HG02678 (cell line): Measurements from ENCODE around the gene JPT2.
"Not testable (repeated sequence)": the region's sequence is repeated elsewhere in the genome, so short reads cannot be mapped to it uniquely, and the experiment has no call there.

Experiments
- ATAC-seq: cut with Tn5 transposase; IDR thresholded peaks from one replicate; pipeline ENCODE4 v1.9.1; 2021; ENCODE audit warnings: mild to moderate bottlenecking, moderate library complexity; ENCODE audit not compliant: unreplicated experiment

JPT2 gene

GRCh38 chr16:1727651-1728624 lies 49.9 kb downstream of the JPT2 start:
- ATAC-seq: no peak

GRCh38 chr16:1729026-1729425 lies 50.9 kb downstream of the JPT2 start:
- ATAC-seq: no peak

- ATAC-seq: no peak
Observed at GRCh38 chr16:1729445-1729844, 51.4 kb downstream of the JPT2 start.

GRCh38 chr16:1731073-1731472 lies 53.0 kb downstream of the JPT2 start:
- no peak for ATAC-seq

- ATAC-seq: no peak
Observed at GRCh38 chr16:1731603-1732002, 53.5 kb downstream of the JPT2 start.

- no peak for ATAC-seq
Observed at GRCh38 chr16:1732071-1732470, 54.0 kb downstream of the JPT2 start.

- not testable (repeated sequence) for ATAC-seq
Observed at GRCh38 chr16:1732551-1732987, 54.5 kb downstream of the JPT2 start.

GRCh38 chr16:1734123-1734522 lies 56.0 kb downstream of the JPT2 start:
- ATAC-seq: no peak

GRCh38 chr16:1734816-1735215 lies 56.7 kb downstream of the JPT2 start:
- ATAC-seq: no peak

- ATAC-seq: no peak
Observed at GRCh38 chr16:1740234-1740633, 62.2 kb downstream of the JPT2 start.

- ATAC-seq: no peak
Observed at GRCh38 chr16:1740781-1741490, 62.9 kb downstream of the JPT2 start.

- ATAC-seq: no peak
Observed at GRCh38 chr16:1741553-1742165, 63.6 kb downstream of the JPT2 start.

GRCh38 chr16:1743376-1744337 lies 65.6 kb downstream of the JPT2 start:
- no peak for ATAC-seq

GRCh38 chr16:1744338-1744840 lies 66.3 kb downstream of the JPT2 start:
- no peak for ATAC-seq

GRCh38 chr16:1745181-1745899 lies 67.3 kb downstream of the JPT2 start:
- ATAC-seq: no peak

GRCh38 chr16:1745900-1746692 lies 68.0 kb downstream of the JPT2 start:
- no peak for ATAC-seq

- ATAC-seq: no peak
Observed at GRCh38 chr16:1746693-1747195, 68.7 kb downstream of the JPT2 start.

GRCh38 chr16:1747934-1748333 lies 69.9 kb downstream of the JPT2 start:
- ATAC-seq: no peak
